Fibroblast of the aortic adventitia (primary cell): Measurements from ENCODE around the gene GJD2. TPM values are rescaled to one million over a fixed set of nuclear protein-coding genes. Genes with fewer than 3 reads are reported as not detected.

Experiments used
- DNase-seq: peaks from one replicate; pipeline ENCODE4 v3.0.0-alpha.2; 2010; ENCODE audit warnings: low read depth
- H3K4me3 ChIP-seq: 2 replicates; pipeline ENCODE4 v1.5.1; 2011; ENCODE audit warnings: low read depth, mild to moderate bottlenecking, control low read depth, low read length, moderate library complexity
- CTCF ChIP-seq: IDR thresholded peaks from 2 replicates; pipeline ENCODE4 v1.5.1; 2011; ENCODE audit warnings: mild to moderate bottlenecking, low read length, control low read depth, inconsistent platforms; ENCODE audit not compliant: insufficient read depth
- total RNA-seq: library from RNA; depleted of rRNA; stranded (reverse); fragments of >200 nt; gene quantifications from 2 replicates; pipeline ENCODE4 v1.2.3, GENCODE V29; 2012; ENCODE audit warnings: low replicate concordance

Gene GJD2
- total RNA-seq, 1 donor: not detected

- H3K4me3 ChIP-seq: no peak overlapping the region
- DNase-seq: no peak
- no peak for TF ChIP-seq CTCF
These were observed 24.1 kb downstream of the GJD2 start for GRCh38 chr15:34730701-34731100.

GRCh38 chr15:34729886-34730285 is 24.9 kb downstream of the GJD2 start:
- TF ChIP-seq CTCF: no peak
- DNase-seq: no peak
- no peak overlapping the region for H3K4me3 ChIP-seq

- TF ChIP-seq CTCF: no peak
- H3K4me3 ChIP-seq: no peak overlapping the region
- no peak for DNase-seq
These were observed 25.7 kb downstream of the GJD2 start for GRCh38 chr15:34729056-34729455.

- no peak for TF ChIP-seq CTCF
- H3K4me3 ChIP-seq: no peak overlapping the region
- peak; percentile 15 for DNase-seq
These were observed 28.2 kb downstream of the GJD2 start for GRCh38 chr15:34726406-34727100.

GRCh38 chr15:34725556-34725955 is 29.2 kb downstream of the GJD2 start:
- H3K4me3 ChIP-seq: no peak overlapping the region
- TF ChIP-seq CTCF: no peak
- DNase-seq: no peak

GRCh38 chr15:34724481-34724880 is 30.3 kb downstream of the GJD2 start:
- H3K4me3 ChIP-seq: no peak overlapping the region
- DNase-seq: no peak
- no peak for TF ChIP-seq CTCF

- no peak overlapping the region for H3K4me3 ChIP-seq
- DNase-seq: peak; percentile 54
These were observed 32.4 kb downstream of the GJD2 start for GRCh38 chr15:34722439-34722836.

More at GRCh38 chr15:34722439-34722836, 32.4 kb downstream of the GJD2 start:
- TF ChIP-seq CTCF: peak; percentile 27
